Endometrium (tissue), 2 donors: ENCODE measurements around the gene HDAC5.
"Not testable (repeated sequence)": the region's sequence is repeated elsewhere in the genome, so short reads cannot be mapped to it uniquely, and the experiment has no call there.

Experiments used
- FAIRE-seq: peaks from 2 replicates; lab custom pipeline; 2012; peaks lifted over from hg19 to GRCh38; lab: Jason Lieb, UNC
- donor health status: control.
- donor health status: control.

Gene HDAC5

GRCh38 chr17:44067545-44067940 is 55.9 kb downstream of the HDAC5 start:
- no peak for FAIRE-seq

GRCh38 chr17:44066204-44066930 is 57.1 kb downstream of the HDAC5 start, which contains the start of gene LSM12:
Gene LSM12 (minus strand): TSS chr17:44066671. CDS start chr17:44066587, 84 bp downstream.
- FAIRE-seq: no peak

GRCh38 chr17:44065668-44066203 is 57.7 kb downstream of the HDAC5 start:
- no peak for FAIRE-seq

GRCh38 chr17:44063704-44064639 is 59.5 kb downstream of the HDAC5 start:
- no peak for FAIRE-seq

GRCh38 chr17:44062871-44063270 is 60.6 kb downstream of the HDAC5 start:
- FAIRE-seq: no peak

GRCh38 chr17:44061446-44061845 is 62.0 kb downstream of the HDAC5 start:
- no peak for FAIRE-seq

- FAIRE-seq: no peak
Observed at GRCh38 chr17:44059101-44059892, 64.1 kb downstream of the HDAC5 start.

- no peak for FAIRE-seq
Observed at GRCh38 chr17:44053125-44053872, 70.1 kb downstream of the HDAC5 start.

GRCh38 chr17:44049294-44050060 is 74.0 kb downstream of the HDAC5 start:
- no peak for FAIRE-seq

- not testable (repeated sequence) for FAIRE-seq
Observed at GRCh38 chr17:44046893-44047292, 76.5 kb downstream of the HDAC5 start.

- FAIRE-seq: no peak
Observed at GRCh38 chr17:44045486-44045885, 78.0 kb downstream of the HDAC5 start.

GRCh38 chr17:44044071-44044470 is 79.4 kb downstream of the HDAC5 start:
- no peak for FAIRE-seq

GRCh38 chr17:44043272-44043696 is 80.2 kb downstream of the HDAC5 start:
- no peak for FAIRE-seq

- FAIRE-seq: no peak
Observed at GRCh38 chr17:44039829-44040635, 83.4 kb downstream of the HDAC5 start.

- no peak for FAIRE-seq
Observed at GRCh38 chr17:44038604-44039011, 84.8 kb downstream of the HDAC5 start.

- FAIRE-seq: no peak
Observed at GRCh38 chr17:44037471-44037870, 86.0 kb downstream of the HDAC5 start.

- FAIRE-seq: not testable (repeated sequence)
Observed at GRCh38 chr17:44034688-44035087, 88.8 kb downstream of the HDAC5 start.

- no peak for FAIRE-seq
Observed at GRCh38 chr17:44033861-44034408, 89.5 kb downstream of the HDAC5 start.

GRCh38 chr17:44030482-44030881 is 93.0 kb downstream of the HDAC5 start:
- no peak for FAIRE-seq
